GM19238 (cell line): ENCODE data around the gene ADPRHL1.
A peak's percentile ranks its signal among the peaks of the same experiment; 100 is the strongest.

Experiments
- DNase-seq: peaks from one replicate; pipeline ENCODE4 v3.0.0; 2011; ENCODE audit warnings: low spot score; ENCODE audit not compliant: insufficient read length

Gene ADPRHL1

GRCh38 chr13:113452942-113453901, at the start of gene ADPRHL1:
TSS of gene ADPRHL1 (minus strand) at chr13:113453488. CDS start at chr13:113453437, 51 bp downstream.
- DNase-seq, result no peak

DNA sequence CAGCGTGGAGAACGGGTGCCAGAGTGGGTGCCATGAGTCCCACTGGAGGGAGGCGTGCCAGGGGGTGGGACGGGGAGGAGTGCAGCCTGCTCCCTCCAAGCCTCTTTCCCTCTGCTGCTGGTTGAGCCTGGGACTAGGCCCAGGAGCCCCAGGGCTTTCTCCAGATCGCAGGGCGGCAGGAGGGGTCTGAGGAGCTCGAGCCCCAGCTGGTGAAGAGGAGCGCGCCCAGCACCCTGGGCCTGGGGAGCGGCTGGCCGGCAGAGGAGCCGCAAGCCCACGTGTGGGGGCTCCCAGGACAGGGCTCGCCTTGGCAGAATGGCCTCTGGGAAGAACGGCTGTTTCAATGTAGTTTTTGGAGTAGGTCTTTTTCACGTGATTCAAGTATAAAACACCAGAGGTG, 49.4 kb upstream of the ADPRHL1 start:
- DNase-seq, result no peak

DNA sequence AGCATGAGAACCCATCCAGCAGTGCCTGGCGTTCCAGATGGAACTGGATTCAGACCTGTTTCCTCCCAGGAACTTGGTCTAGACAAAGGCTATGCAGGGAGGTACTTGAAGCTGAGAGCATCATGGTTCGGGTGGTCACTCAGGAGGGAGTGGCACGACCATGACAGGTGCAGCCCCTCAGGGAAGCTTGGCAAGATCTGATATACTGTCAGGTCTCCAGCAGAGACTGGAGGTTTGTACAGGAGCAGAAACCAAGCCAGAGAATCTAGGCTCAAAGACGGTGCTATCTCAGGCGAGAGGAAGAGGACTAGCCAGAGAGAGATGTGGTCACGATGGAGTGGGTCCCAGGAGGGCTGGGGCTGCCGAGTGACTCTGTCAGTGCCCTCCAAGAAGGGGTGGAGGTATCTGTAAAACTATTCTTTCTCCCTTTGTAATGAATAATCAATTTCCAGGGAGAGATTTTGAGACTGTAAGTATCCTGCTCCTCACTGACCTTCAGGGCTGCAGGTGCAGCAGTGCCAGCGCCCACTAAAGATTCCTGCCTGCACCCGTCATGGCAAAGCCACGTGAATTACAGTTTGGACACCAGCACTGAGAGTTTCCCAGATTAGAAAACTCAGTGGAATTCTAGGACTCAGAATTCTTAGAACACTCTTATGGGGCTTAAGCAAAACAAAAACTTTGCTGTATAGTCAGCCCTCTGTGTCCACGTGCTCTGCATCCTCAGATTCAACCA, 47.4 kb upstream of the ADPRHL1 start:
- DNase-seq, result no peak

DNA sequence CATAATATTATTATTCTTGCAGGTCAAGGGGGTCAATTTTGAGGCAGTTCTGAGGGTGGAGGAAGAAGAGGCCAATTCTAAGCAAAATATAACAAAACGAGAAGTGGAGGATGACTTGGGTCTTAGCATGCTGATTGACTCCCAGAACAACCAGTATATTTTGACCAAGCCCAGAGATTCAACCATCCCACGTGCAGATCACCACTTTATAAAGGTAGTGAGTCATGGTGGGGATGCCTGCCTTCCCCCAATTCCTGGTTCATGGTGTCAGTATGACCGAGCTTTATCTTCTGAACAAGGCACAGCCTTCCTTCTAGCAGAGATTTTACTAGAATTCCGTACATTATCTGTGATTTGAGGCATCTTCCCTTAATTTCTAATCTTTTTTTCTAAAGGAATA, 46.6 kb upstream of the ADPRHL1 start:
- no peak for DNase-seq

DNA sequence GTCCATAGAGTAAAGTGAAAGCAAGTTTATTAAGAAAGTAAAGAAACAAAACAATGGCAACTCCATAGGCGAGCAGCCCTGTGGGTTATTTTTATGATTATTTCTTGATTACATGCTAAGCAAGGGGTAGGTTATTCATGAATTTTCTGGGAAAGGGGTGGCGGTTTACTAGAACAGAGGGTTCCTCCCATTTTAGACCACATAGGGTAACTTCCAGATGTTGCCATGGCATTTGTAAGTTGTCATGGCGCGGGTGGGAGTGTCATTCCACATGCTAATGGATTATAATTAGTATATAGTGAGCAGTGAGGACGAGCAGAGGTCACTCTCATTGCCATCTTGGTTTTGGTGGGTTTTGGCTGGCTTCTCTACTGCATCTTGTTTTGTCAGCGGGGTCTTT, 45.6 kb upstream of the ADPRHL1 start:
- no peak for DNase-seq

DNA sequence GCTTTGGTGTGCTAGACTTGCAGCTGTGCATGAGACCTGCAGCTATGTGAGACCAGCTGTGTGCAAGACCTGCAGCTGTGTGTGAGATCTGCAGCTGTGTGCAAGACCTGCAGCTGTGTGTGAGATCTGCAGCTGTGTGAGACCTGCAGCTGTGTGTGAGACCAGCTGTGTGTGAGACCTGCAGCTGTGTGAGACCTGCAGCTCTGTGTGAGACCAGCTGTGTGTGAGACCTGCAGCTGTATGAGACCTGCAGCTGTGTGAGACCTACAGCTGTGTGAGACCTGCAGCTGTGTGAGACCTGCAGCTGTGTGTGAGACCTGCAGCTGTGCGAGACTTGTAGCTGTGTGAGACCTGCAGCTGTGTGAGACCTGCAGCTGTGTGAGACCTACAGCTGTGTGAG, 43.9 kb upstream of the ADPRHL1 start:
- no peak for DNase-seq

DNA sequence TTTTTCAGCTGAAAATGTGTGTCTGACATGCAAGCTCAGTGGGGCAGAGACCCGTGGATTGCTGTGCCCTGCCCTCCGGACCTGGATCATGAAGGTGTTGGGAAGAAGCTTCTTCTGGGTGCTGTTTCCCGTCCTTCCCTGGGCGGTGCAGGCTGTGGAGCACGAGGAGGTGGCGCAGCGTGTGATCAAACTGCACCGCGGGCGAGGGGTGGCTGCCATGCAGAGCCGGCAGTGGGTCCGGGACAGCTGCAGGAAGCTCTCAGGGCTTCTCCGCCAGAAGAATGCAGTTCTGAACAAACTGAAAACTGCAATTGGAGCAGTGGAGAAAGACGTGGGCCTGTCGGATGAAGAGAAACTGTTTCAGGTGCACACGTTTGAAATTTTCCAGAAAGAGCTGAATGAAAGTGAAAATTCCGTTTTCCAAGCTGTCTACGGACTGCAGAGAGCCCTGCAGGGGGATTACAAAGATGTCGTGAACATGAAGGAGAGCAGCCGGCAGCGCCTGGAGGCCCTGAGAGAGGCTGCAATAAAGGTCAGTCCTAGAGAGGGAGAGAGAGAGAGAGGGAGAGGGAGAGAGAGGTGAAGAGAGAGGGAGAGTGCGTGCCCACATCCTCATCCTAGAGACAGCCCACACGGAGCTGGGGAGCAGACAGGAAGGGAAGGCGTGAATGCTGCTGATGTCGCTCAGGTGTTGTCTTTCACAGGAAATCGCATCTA, 42.4 kb upstream of the ADPRHL1 start:
- no peak for DNase-seq

- DNase-seq, result no peak
These were observed 40.1 kb upstream of the ADPRHL1 start for GRCh38 chr13:113493315-113493951.

DNA sequence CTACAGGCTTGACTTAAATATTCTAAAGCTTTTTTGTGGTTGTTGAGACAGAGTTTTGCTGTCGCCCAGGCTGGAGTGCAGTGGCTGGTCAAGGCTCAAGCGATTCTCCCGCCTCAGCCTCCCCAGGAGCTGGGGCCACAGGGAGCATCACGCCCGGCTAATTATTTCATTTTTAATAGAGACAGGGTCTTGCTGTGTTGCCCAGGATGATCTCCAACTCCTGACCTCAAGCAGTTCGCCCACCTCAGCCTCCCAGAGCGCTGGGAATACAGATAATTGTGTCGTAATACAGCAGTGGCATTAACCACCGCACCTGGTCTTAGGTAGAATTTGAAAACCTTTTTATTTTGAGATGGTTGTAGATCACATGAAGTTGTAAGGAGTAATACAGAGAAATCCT, 38.7 kb upstream of the ADPRHL1 start:
- DNase-seq, result no peak

GRCh38 chr13:113491418-113491883, 38.2 kb upstream of the ADPRHL1 start:
- no peak for DNase-seq

GRCh38 chr13:113490496-113491417, 37.5 kb upstream of the ADPRHL1 start, which contains the start of gene DCUN1D2:
TSS of gene DCUN1D2 (minus strand) at chr13:113490711. CDS start at chr13:113490669, 42 bp downstream.
- peak; percentile 97 for DNase-seq

- DNase-seq, result peak; percentile 57
These were observed 36.5 kb upstream of the ADPRHL1 start for GRCh38 chr13:113489549-113490495.

- no peak for DNase-seq
These were observed 35.9 kb upstream of the ADPRHL1 start for GRCh38 chr13:113489171-113489548.

DNA sequence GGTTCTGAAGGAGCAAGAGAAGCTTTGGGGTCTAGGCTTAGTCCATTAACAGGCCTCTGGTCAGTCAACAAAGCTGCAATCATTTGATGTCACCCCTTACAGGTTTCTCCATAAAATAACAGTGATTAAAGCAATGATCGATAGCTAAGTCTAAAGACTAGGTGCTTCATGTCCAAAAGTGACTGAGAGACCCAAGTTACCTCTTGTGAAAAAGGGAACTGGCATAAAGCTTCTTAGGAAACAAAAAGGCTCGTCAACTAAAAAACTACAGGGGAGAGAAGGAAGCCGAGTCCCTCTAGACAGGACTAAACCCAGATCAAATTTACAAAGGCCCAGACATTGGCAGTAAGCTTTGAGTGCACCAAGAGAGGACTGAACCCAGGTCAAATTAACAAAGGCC, 35.0 kb upstream of the ADPRHL1 start:
- no peak for DNase-seq

DNA sequence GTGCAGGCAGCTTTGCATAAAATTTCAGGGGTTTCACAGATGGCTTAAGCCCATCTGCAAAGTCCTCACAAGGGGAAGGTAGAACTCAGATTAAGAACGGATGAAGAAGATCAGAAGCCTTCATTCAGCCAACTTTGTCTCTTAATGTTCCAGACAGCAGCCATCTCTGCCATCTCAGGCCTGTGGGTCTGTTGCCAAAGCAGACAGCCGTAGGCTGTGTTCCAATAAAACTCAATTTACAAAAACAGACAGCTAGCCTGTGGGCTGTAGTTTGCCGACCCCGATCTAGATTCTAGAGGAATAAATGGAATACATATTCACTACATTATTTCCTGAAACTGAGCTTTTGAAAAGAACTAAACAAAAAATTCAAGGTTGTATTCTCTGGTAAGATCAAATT, 33.4 kb upstream of the ADPRHL1 start:
- no peak for DNase-seq

GRCh38 chr13:113485545-113485944, 32.3 kb upstream of the ADPRHL1 start:
- no peak for DNase-seq

GRCh38 chr13:113483504-113484293, 30.4 kb upstream of the ADPRHL1 start:
- no peak for DNase-seq

DNA sequence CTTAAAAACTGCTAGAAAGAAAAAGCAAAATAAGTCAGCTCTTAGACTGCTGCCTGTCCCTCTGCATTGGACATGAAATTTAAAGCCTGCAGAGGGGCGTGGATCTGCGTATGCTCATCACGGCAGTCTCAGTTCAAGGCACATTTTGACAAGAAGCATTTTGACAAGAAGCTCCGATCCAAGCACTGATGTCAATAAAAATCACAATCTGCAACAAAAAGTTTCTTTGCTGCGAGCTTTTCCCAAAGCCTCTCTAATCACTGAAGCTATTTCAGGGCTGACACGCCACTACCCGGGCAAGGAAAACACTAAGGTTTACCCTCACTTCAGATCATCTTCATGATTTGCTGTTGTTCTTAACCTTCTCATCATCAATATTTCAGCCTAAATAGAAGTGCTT, 29.8 kb upstream of the ADPRHL1 start:
- DNase-seq, result no peak
